NCI-H774 (cell line): ENCODE measurements around the gene SEPHS2.
"Not testable (repeated sequence)": the region's sequence is repeated elsewhere in the genome, so short reads cannot be mapped to it uniquely, and the experiment has no call there.

Experiments used
- DNase-seq: peaks from one replicate; lab custom pipeline; 2025; lab: John Stamatoyannopoulos, UW

Gene SEPHS2

DNA sequence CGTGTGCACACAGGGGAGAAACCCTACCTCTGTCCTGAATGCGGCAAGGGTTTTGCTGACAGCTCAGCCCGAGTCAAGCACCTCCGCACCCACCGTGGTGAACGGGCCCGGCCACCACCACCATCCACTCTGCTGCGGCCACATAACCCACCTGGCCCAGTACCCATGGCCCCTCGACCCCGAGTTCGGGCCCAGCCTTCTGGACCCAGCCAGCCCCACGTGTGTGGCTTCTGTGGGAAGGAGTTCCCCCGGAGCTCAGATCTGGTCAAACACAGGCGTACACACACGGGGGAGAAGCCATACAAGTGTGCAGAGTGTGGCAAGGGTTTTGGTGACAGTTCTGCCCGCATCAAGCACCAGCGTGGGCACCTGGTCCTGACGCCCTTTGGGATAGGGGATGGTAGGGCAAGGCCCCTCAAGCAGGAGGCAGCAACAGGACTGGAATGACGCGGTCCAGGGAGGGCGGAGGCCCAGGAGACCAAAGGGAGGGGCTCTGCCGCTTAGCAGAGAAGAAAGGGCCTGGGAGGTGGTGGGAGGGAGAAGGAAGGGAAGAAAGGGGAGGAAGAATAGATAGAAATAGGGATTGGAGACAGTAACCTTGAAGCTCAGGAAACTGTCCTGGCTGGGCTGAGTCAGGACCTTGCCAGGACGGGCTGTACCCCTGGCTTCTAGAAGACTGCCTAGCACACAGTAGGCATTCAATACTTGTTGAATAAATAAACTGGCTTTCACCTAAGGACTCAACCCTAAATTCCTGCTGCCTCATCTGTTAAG, 46.8 kb downstream of the SEPHS2 start:
- DNase-seq = no peak

DNA sequence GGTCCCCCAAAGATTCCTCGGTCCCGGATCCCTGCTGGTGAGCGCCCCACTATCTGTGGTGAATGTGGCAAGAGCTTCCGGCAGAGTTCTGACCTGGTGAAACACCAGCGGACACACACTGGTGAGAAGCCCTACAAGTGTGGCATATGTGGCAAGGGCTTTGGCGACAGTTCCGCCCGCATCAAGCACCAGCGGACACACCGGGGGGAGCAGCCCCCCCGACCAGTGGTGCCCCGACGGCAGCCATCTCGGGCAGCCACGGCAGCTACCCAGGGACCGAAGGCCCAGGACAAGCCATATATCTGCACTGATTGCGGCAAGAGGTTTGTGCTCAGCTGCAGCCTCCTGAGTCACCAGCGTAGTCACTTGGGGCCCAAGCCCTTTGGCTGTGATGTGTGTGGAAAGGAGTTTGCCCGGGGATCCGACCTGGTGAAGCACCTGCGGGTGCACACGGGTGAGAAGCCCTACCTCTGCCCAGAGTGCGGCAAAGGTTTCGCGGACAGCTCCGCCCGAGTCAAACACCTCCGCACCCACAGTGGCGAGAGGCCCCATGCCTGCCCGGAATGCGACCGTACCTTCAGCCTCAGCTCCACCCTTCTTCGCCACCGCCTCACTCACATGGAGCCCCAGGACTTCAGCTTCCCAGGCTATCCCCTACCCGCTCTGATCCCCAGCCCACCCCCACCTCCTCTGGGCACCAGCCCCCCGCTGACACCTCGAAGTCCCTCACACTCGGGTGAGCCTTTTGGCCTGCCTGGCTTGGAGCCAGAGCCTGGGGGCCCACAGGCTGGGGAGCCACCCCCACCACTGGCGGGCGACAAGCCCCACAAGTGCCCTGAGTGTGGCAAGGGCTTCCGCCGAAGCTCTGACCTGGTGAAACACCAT, 47.7 kb downstream of the SEPHS2 start:
- no peak for DNase-seq

DNA sequence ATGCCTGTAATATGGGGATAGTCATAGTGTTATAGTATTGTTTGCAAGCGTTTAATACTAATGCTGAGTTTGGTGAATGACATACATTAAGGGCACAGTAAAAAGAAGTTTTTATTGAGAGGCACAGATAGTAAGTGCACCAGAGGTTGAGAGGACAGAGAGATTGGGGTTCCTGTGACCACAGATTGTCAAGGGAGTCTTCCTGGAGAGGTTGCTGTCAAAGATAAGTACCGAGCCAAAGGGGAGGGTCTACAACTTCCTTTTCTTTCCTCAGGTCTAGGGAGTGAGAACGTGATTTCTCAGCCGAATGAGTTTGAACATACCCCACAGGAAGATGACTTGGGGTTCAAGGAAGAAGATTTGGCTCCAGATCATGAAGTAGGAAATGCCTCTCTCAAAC, 48.6 kb downstream of the SEPHS2 start:
- no peak for DNase-seq

DNA sequence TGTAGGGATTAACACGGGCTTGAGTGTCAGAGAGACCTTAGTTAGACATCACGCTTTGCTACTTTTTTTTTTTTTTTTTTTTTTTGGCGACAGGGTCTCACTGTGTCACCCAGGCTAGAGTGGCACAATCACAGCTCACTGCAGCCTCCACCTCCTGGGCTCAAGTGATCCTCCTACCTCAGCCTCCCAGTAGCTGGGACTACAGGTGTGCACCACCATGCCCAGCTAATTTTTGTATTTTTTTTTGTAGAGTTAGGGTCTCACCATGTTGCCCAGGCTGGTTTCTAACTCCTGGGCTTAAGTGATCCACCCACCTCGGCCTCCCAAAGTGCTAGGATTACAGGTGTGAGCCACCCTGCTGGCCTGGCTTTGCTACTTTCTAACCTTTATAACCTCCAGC, 49.0 kb downstream of the SEPHS2 start:
- DNase-seq = not testable (repeated sequence)

DNA sequence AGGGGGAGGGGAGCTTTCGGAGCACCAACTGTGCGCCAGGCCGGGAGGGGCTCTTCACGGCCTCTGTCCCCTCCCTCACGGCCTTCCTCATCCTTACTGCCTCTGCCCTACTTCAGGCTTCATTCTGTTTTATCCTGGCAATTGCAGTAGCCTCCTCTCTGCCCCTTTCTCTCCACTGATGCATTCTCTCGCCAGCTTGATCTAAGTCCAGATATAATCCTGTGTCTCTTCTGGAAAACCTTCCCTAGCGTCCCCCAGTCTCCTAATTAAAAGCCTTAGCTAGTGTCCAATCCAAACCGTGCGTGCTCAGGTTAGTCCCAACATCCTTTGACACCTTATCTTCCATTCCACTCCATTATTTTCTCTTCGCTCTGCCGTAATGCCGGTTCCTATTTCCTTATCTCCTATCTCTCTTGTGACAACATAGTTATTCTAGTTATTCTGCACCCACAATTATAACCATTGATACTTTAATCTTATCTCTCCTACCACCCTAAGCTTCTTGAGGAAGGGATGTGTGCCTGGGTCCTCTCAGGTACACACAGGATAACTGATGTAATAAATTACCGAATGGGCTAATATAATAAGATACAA, 49.6 kb downstream of the SEPHS2 start:
- no peak for DNase-seq

DNA sequence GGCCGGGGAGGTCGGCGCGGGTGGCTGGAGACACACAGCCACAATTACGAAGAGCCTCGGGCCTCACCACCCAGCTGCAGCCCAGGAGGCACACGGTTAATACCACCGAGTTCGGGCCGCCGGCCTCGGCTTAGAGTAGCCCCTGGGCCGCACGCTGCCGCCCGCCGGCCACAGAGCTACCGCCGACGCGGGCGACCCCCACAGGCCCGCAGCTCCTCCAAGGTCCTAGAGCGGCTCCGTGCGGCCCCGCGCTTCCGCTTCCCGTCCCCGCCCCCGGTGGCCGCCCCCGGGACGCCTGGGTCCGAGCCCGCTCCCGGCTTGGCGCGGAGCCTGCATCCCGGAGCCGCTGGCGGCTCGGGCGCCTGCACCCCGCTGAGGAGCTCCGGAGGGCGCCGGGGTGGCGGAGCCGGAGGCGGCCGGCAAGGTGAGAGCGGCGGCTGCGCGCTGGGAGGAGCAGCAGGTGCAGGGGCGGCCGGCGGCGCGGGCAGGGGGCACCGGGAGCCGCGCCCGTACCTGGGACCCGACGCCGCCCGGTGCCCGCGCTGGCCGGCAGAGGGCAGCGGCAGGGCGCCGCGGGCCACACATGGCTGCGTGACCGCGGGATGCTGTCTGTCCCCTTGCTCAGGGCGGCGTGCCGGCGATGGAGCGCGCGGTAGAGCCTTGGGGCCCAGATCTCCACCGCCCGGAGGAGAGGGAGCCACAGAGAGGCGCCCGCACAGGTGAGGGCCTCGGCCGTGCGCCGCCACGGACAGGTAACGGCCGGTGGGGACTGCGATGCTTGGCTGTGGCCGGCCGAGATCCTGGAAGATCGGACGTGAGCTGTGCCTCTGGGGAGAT, 50.3 kb downstream of the SEPHS2 start, which contains the start of gene ZNF48:
TSS of gene ZNF48 (plus strand) at position 266 of the 837 bp plus-strand sequence. CDS start at position 641, 375 bp downstream.
- peak; percentile 90 for DNase-seq

DNA sequence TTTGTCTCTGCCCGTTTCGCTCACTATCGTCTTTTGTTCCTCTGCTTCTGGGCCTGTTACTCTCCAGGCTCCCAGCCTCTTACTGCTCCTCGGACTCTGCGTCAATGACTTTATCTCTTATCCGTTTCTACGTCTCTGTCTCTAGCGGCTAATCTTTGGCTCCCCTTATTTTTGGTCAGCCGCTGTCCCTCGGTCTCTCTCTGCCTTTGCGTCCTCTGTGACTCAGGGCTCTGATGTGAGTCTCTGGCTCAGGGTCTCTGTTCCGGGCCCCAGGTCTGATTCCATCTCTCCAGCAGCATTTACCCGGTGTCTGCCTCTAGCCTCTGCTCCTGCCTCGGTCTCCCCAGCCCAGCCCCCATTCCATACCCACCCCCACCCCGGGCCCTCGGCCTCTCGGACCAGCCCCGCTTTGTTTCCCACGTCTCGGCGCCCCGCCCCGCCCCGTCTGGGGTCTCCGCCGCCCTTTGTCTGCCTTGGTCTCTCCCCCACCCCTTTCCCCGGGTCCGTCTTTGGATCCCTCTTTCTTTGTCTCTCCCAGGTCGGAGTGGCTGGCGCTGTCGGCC, 51.0 kb downstream of the SEPHS2 start:
- DNase-seq = no peak
